H1 (cell line): ENCODE data around the gene EPN2. TPM values are rescaled to one million over a fixed set of nuclear protein-coding genes. Genes with fewer than 3 reads are reported as not detected.

Experiments
- GTF2F1 ChIP-seq: IDR thresholded peaks from 2 replicates; pipeline ENCODE4 v1.6.1; 2012; ENCODE audit warnings: low read depth, low read length, improper control_type of control experiment, borderline replicate concordance
- JUN ChIP-seq: IDR thresholded peaks from 2 replicates; pipeline ENCODE4 v1.6.1; 2011; ENCODE audit warnings: low read depth, mild to moderate bottlenecking, improper control_type of control experiment, low read length
- NANOG ChIP-seq: IDR thresholded peaks from 2 replicates; pipeline ENCODE4 v1.6.1; 2011; ENCODE audit warnings: low read length, low read depth, mild to moderate bottlenecking, inconsistent platforms; ENCODE audit not compliant: insufficient read depth, poor library complexity, severe bottlenecking
- POLR2AphosphoS5 ChIP-seq: IDR thresholded peaks from 2 replicates; pipeline ENCODE4 v1.6.1; 2011; ENCODE audit warnings: low read depth, low read length
- RAD21 ChIP-seq, 2 experiments: IDR thresholded peaks in 1 of 2; conservative IDR thresholded peaks in 1 of 2; 2 replicates each; pipeline ENCODE4 v1.6.1; 2011; ENCODE audit warnings: low read depth in 2 of 2, low read length in 2 of 2, improper control_type of control experiment in 1 of 2, inconsistent platforms in 1 of 2, mild to moderate bottlenecking in 1 of 2, moderate library complexity in 1 of 2
- ZNF274 ChIP-seq: IDR thresholded peaks from 2 replicates; pipeline ENCODE4 v1.7.0; 2012; ENCODE audit warnings: low read length, borderline replicate concordance; ENCODE audit errors: extremely low read depth
- polyA plus RNA-seq, 7 experiments: library from polyadenylated mRNA; depleted of rRNA in 3 of 7; stranded (reverse) in 5 of 7; unstranded in 2 of 7; fragments of >200 nt in 5 of 7; fragments of 200-250 nt in 2 of 7; gene quantifications; 1 replicate in 5 of 7; 2 replicates in 1 of 7; 4 replicates in 1 of 7; pipeline versions ENCODE4 v1.2.1 to v1.2.3, GENCODE V29; 2011 to 2013; ENCODE audit warnings: missing spikeins in 2 of 7, mixed read lengths in 2 of 7
- total RNA-seq: library from RNA; stranded (reverse); fragmentation: NEBNext Ultra II Directional; extraction: Animal tissue kit (Norgen Biotek cat#: 25700); gene quantifications from 2 replicates; pipeline ENCODE4 v1.2.1, GENCODE V29; 2021
- TF ChIP-seq, protein P1 (sequence below), 3 experiments: IDR thresholded peaks; 1 replicate in 2 of 3; 2 replicates in 1 of 3; pipeline versions ENCODE4 v1.5.1 to v1.6.1; 2011; ENCODE audit warnings: low read length in 3 of 3, mild to moderate bottlenecking in 3 of 3, inconsistent platforms in 2 of 3, low read depth in 1 of 3, moderate library complexity in 1 of 3; ENCODE audit not compliant: insufficient read depth in 1 of 3; ENCODE audit errors: control extremely low read depth in 1 of 3

EPN2 gene
- total and polyA plus RNA-seq, 2 of the 8 experiments (the other 6 are each of a cell fraction or from before 2014, with no cell fraction given): 28.7 to 55.8 TPM

DNA sequence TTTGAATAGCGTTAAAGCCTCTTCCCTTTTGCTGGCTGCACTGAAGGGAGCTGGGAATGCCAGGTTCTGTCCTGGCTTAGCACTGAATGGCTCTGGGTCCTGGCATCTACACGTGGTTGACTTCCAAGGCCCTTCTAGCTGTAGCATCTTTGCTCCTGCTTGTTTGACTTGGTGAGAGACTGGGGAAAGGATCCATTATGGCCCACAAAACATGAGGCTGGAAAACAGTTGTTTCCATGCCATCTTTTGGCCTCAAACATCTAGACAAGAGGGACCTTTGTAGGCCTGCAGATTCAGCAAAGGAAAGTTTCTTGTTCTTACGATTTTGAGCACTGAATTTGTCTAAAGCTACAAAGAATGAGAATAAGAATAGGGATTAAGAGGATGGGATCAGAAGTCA is 32.5 kb downstream of the EPN2 start (continued):
- TF ChIP-seq, protein P1, sequence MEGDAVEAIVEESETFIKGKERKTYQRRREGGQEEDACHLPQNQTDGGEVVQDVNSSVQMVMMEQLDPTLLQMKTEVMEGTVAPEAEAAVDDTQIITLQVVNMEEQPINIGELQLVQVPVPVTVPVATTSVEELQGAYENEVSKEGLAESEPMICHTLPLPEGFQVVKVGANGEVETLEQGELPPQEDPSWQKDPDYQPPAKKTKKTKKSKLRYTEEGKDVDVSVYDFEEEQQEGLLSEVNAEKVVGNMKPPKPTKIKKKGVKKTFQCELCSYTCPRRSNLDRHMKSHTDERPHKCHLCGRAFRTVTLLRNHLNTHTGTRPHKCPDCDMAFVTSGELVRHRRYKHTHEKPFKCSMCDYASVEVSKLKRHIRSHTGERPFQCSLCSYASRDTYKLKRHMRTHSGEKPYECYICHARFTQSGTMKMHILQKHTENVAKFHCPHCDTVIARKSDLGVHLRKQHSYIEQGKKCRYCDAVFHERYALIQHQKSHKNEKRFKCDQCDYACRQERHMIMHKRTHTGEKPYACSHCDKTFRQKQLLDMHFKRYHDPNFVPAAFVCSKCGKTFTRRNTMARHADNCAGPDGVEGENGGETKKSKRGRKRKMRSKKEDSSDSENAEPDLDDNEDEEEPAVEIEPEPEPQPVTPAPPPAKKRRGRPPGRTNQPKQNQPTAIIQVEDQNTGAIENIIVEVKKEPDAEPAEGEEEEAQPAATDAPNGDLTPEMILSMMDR (IDR thresholded peaks at IDR 0.05; ENCODE audit: control extremely low read depth in 1 of 3, insufficient read depth in 1 of 3, low read depth in 1 of 3, low read length in 3 of 3): no peak
- TF ChIP-seq POLR2AphosphoS5: no peak
- no peak for TF ChIP-seq ZNF274
- TF ChIP-seq NANOG: no peak
- no peak for TF ChIP-seq JUN
- no peak for TF ChIP-seq RAD21 (IDR thresholded peaks at IDR 0.05 in 1 of 2, conservative IDR thresholded peaks at IDR 0.05 in 1 of 2; ENCODE audit: low read depth in 2 of 2, low read length in 2 of 2)
- TF ChIP-seq GTF2F1: no peak
